Jurkat, Clone E6-1 (cell line): ENCODE measurements around the gene NAA80. TPM values are rescaled to one million over a fixed set of nuclear protein-coding genes. Genes with fewer than 3 reads are reported as not detected.

ENCODE experiments used
- DNase-seq: peaks from one replicate; pipeline ENCODE4 v3.0.0-alpha.2; 2011; ENCODE audit warnings: low read depth, low spot score
- H3K4me3 ChIP-seq: 2 replicates; pipeline ENCODE4 v1.5.1; 2011; ENCODE audit warnings: mild to moderate bottlenecking, low read length, control low read depth, moderate library complexity
- polyA plus RNA-seq: library from polyadenylated mRNA; unstranded; fragments of >200 nt; gene quantifications from one replicate; pipeline ENCODE4 v1.2.1, GENCODE V29; 2012; ENCODE audit warnings: missing spikeins; ENCODE audit not compliant: insufficient read length, insufficient read depth

NAA80 gene
- polyA plus RNA-seq, result 15.7 TPM

- peak within 1 kb of the TSS; percentile 94 for H3K4me3 ChIP-seq
- peak; percentile 99 for DNase-seq
Measured at GRCh38 chr3:50298836-50299637, at the start of gene NAA80, which contains the start of gene HYAL3. TSS of gene NAA80 (minus strand) at chr3:50299405. CDS start at chr3:50297463, 1,942 bp downstream. TSS of gene HYAL3 (minus strand) at chr3:50299405. CDS start at chr3:50295602, 3,803 bp downstream.

- no peak for DNase-seq
- H3K4me3 ChIP-seq, result no peak overlapping the region
Measured at GRCh38 chr3:50347187-50347813, 48.1 kb upstream of the NAA80 start.

GRCh38 chr3:50345586-50346234, 46.5 kb upstream of the NAA80 start, which contains the start of gene ZMYND10:
TSS of gene ZMYND10 (minus strand) at chr3:50345732. CDS start at chr3:50345579, 153 bp downstream.
- DNase-seq, result peak; percentile 60
- H3K4me3 ChIP-seq, result peak within 1 kb of the TSS; percentile 57

- no peak for DNase-seq
- peak overlapping the region; percentile 57 for H3K4me3 ChIP-seq
Measured at GRCh38 chr3:50345008-50345407, 45.8 kb upstream of the NAA80 start.

- no peak for DNase-seq
Measured at GRCh38 chr3:50342813-50343633, 43.8 kb upstream of the NAA80 start.

GRCh38 chr3:50341996-50342650, 42.9 kb upstream of the NAA80 start:
- H3K4me3 ChIP-seq, result no peak overlapping the region
- DNase-seq, result no peak

More at GRCh38 chr3:50342813-50343633, 43.8 kb upstream of the NAA80 start:
- no peak overlapping the region for H3K4me3 ChIP-seq

- no peak overlapping the region for H3K4me3 ChIP-seq
- DNase-seq, result no peak
Measured at GRCh38 chr3:50341537-50341936, 42.3 kb upstream of the NAA80 start.

GRCh38 chr3:50340448-50341329, 41.5 kb upstream of the NAA80 start, which contains the start of gene RASSF1:
TSS of gene RASSF1 (minus strand) at chr3:50340836. CDS start at chr3:50340805, 31 bp downstream.
- DNase-seq, result no peak
- no peak within 1 kb of the TSS for H3K4me3 ChIP-seq

- no peak for DNase-seq
- no peak overlapping the region for H3K4me3 ChIP-seq
Measured at GRCh38 chr3:50340147-50340447, 40.9 kb upstream of the NAA80 start.

GRCh38 chr3:50339485-50340146, 40.4 kb upstream of the NAA80 start:
- no peak for DNase-seq
- no peak overlapping the region for H3K4me3 ChIP-seq

GRCh38 chr3:50338965-50339364, 39.8 kb upstream of the NAA80 start:
- DNase-seq, result no peak
- no peak overlapping the region for H3K4me3 ChIP-seq

- H3K4me3 ChIP-seq, result peak overlapping the region; percentile 98
- DNase-seq, result peak; percentile 97
Measured at GRCh38 chr3:50337175-50337861, 38.1 kb upstream of the NAA80 start.

- peak overlapping the region; percentile 98 for H3K4me3 ChIP-seq
- peak; percentile 38 for DNase-seq
Measured at GRCh38 chr3:50336452-50337174, 37.4 kb upstream of the NAA80 start.

GRCh38 chr3:50334339-50335075, 35.3 kb upstream of the NAA80 start:
- no peak overlapping the region for H3K4me3 ChIP-seq
- no peak for DNase-seq

- no peak for DNase-seq
- H3K4me3 ChIP-seq, result no peak overlapping the region
Measured at GRCh38 chr3:50333744-50334328, 34.6 kb upstream of the NAA80 start.
